ENCODE measurements around the gene AKAP8. TPM values are rescaled to one million over a fixed set of nuclear protein-coding genes. Genes with fewer than 3 reads are reported as not detected.

The AKAP8 gene
- total RNA-seq, 1 donor from 2014 or later, result 27.7 TPM

DNA sequence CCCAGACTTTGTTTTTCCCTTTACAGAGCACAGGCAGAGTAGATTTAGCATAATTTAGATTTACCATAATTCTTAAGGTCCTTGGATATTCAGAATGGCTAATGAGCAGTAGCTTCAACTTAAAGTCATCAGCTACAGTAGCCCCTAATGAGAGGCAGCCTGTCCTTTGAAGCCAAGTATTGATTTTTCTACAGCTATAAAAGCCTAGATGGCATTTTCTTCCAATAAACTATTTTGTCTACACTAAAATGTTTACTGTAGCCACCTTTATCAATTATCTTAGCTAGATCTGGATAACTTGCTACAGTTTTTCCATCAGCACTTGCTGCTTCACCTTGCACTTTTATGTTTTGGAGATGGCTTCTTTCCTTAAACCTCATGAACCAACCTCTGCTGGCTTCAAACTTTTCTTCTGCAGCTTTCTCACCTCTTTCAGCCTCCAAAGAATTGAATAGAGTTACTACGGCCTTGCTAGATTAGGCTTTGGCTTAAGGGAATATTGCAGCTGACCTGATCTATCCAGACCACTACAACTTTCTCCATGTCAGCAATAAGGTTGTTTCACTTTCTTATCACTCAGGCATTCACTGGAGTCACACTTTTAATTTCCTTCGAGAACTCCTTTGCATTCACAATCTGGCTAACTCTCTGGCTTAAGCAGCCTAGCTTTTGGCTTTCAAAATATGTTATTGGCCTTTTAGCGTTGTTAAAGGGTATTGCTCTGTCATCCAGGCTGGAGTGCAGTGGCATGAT, 73.8 kb downstream of the AKAP8 start:
- Histone ChIP-seq H3K4me1 (peaks cover 71% of the 10 kb centered on the region), H3K4me3 (no peak overlapping the region), H3K9me3 (no peaks in the 10 kb centered on the region), H3K36me3 (no peaks in the 10 kb centered on the region), H3K27ac (no peak overlapping the region), H3K27me3 (no peaks in the 10 kb centered on the region)
- TF ChIP-seq POLR2A (IDR thresholded peaks at IDR 0.05) (no peak), POLR2AphosphoS5 (IDR thresholded peaks at IDR 0.05; ENCODE audit: insufficient read depth in 1 of 2, low read depth in 1 of 2) (no peak)
- TF ChIP-seq, protein P1, sequence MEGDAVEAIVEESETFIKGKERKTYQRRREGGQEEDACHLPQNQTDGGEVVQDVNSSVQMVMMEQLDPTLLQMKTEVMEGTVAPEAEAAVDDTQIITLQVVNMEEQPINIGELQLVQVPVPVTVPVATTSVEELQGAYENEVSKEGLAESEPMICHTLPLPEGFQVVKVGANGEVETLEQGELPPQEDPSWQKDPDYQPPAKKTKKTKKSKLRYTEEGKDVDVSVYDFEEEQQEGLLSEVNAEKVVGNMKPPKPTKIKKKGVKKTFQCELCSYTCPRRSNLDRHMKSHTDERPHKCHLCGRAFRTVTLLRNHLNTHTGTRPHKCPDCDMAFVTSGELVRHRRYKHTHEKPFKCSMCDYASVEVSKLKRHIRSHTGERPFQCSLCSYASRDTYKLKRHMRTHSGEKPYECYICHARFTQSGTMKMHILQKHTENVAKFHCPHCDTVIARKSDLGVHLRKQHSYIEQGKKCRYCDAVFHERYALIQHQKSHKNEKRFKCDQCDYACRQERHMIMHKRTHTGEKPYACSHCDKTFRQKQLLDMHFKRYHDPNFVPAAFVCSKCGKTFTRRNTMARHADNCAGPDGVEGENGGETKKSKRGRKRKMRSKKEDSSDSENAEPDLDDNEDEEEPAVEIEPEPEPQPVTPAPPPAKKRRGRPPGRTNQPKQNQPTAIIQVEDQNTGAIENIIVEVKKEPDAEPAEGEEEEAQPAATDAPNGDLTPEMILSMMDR (IDR thresholded peaks at IDR 0.05), result no peak
- intact Hi-C loops (cut with DNase I), result no loop called here
- no peak for DNase-seq (ENCODE audit: extremely low spot score in 2 of 2)

DNA sequence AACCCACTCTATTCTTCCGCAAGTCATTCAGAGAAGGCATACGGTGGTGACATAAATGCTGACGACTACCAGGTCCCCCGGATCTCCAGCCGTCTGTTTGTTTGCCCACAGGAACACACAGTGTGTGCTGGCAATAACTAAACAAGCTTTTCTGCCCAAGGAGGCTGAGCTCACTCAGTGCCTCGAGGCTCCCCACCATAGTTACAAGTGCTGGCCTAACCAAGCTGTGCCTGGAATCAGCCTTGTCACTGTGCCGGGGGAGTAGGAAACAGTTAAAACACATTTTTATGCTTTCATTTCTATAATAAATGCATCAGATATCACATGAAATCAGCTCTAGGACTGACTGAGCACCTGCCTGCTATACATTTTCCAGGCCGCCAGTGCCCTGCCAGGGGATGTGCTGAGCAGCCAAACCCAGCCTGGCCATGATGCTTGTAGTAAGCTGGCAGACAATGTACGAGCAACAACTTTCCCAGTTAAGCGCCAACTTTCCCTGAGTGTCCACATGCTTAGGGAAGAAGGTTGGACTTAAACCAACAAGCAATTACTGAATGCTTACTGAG, 75.4 kb downstream of the AKAP8 start:
- Histone ChIP-seq H3K9me3 (no peaks in the 10 kb centered on the region), H3K36me3 (no peaks in the 10 kb centered on the region), H3K4me1 (peaks cover 72% of the 10 kb centered on the region), H3K4me3 (no peak overlapping the region), H3K27me3 (no peaks in the 10 kb centered on the region), H3K27ac (no peak overlapping the region)
- intact Hi-C loops (cut with DNase I), result no loop called here
- TF ChIP-seq, protein P1 (IDR thresholded peaks at IDR 0.05), result no peak
- TF ChIP-seq POLR2A (IDR thresholded peaks at IDR 0.05) (no peak), POLR2AphosphoS5 (IDR thresholded peaks at IDR 0.05; ENCODE audit: insufficient read depth in 1 of 2, low read depth in 1 of 2) (no peak)
- DNase-seq (ENCODE audit: extremely low spot score in 2 of 2), result no peak

Small RNA genes lying within 50 kb of the gene (small RNA-seq; reads per million reads assigned to genes)
- not detected for gene AC005776.1

Other genes starting within 250 kb of the AKAP8 start
- 76.6 TPM for gene NOTCH3, start 178.8 kb downstream of the AKAP8 start, total RNA-seq
- gene EPHX3, start 147.3 kb downstream of the AKAP8 start, total RNA-seq, result 14.0 TPM
- gene BRD4, start 47.2 kb downstream of the AKAP8 start, total RNA-seq, result 53.0 TPM
- gene AKAP8L, start 39.2 kb upstream of the AKAP8 start, total RNA-seq, result 127 TPM
- gene WIZ, start 70.2 kb upstream of the AKAP8 start, total RNA-seq, result 44.4 TPM
- 7.9 TPM for gene RASAL3, start 84.8 kb upstream of the AKAP8 start, total RNA-seq
- not detected for gene PGLYRP2, start 99.7 kb upstream of the AKAP8 start, total RNA-seq
- gene CYP4F22, start 128.7 kb upstream of the AKAP8 start, total RNA-seq, result 12.3 TPM
- gene CYP4F8, start 235.4 kb upstream of the AKAP8 start, total RNA-seq, result 0.98 TPM

All from vagina (tissue), 2 donors.